ENCODE measurements around the gene HSDL2.

DNA sequence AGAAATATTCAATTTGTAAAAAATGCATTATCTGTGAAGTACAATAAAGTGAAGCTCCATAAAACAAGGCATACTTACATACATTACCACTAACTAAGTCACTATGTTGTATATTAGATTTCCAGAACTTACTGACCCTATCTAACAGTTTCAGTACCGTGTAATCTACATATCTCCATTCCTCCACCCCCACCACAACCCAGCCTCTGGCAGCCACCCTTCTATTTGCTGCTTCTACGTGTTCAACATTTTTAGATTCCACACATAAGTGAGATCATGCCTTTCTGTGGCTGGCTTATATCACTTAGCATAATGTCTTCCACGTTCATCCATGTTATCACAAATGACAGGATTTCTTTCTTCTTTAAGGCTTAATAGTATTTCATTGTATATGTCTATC is 15.1 kb upstream of the HSDL2 start:
- TF ChIP-seq, protein P1, sequence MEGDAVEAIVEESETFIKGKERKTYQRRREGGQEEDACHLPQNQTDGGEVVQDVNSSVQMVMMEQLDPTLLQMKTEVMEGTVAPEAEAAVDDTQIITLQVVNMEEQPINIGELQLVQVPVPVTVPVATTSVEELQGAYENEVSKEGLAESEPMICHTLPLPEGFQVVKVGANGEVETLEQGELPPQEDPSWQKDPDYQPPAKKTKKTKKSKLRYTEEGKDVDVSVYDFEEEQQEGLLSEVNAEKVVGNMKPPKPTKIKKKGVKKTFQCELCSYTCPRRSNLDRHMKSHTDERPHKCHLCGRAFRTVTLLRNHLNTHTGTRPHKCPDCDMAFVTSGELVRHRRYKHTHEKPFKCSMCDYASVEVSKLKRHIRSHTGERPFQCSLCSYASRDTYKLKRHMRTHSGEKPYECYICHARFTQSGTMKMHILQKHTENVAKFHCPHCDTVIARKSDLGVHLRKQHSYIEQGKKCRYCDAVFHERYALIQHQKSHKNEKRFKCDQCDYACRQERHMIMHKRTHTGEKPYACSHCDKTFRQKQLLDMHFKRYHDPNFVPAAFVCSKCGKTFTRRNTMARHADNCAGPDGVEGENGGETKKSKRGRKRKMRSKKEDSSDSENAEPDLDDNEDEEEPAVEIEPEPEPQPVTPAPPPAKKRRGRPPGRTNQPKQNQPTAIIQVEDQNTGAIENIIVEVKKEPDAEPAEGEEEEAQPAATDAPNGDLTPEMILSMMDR (IDR thresholded peaks at IDR 0.05; ENCODE audit: low read length) = no peak
- no peak for TF ChIP-seq EZH2 (IDR thresholded peaks at IDR 0.05; ENCODE audit: borderline replicate concordance, low read length)
